NK-92 treated with Interleukin-12 subunit alpha and Interleukin-12 subunit beta, amount 100 ng/mL, for 24 hours (cell line): ENCODE measurements around the gene HDAC4.

ENCODE experiments used
- DNase-seq: peaks from one replicate; lab custom pipeline; 2025; lab: John Stamatoyannopoulos, UW

The HDAC4 gene

GRCh38 chr2:239236043-239236807 is 164.6 kb downstream of the HDAC4 start:
- DNase-seq: no peak

- DNase-seq: no peak
Measured at GRCh38 chr2:239235311-239235710, 165.5 kb downstream of the HDAC4 start.

- no peak for DNase-seq
Measured at GRCh38 chr2:239234191-239235175, 166.3 kb downstream of the HDAC4 start.

GRCh38 chr2:239233576-239233975 is 167.2 kb downstream of the HDAC4 start:
- no peak for DNase-seq

- no peak for DNase-seq
Measured at GRCh38 chr2:239232195-239232578, 168.6 kb downstream of the HDAC4 start.

- DNase-seq: no peak
Measured at GRCh38 chr2:239231231-239232194, 169.3 kb downstream of the HDAC4 start.

- DNase-seq: no peak
Measured at GRCh38 chr2:239230318-239231052, 170.3 kb downstream of the HDAC4 start.

- DNase-seq: no peak
Measured at GRCh38 chr2:239229545-239230279, 171.1 kb downstream of the HDAC4 start.

GRCh38 chr2:239227661-239228371 is 173.0 kb downstream of the HDAC4 start:
- no peak for DNase-seq

- DNase-seq: no peak
Measured at GRCh38 chr2:239226677-239227581, 173.9 kb downstream of the HDAC4 start.

GRCh38 chr2:239225871-239226561 is 174.8 kb downstream of the HDAC4 start:
- no peak for DNase-seq

- DNase-seq: no peak
Measured at GRCh38 chr2:239225371-239225851, 175.4 kb downstream of the HDAC4 start.

GRCh38 chr2:239224955-239225354 is 175.9 kb downstream of the HDAC4 start:
- DNase-seq: no peak

GRCh38 chr2:239224199-239224570 is 176.6 kb downstream of the HDAC4 start:
- DNase-seq: no peak

GRCh38 chr2:239223310-239224198 is 177.3 kb downstream of the HDAC4 start:
- no peak for DNase-seq

- no peak for DNase-seq
Measured at GRCh38 chr2:239222706-239223309, 178.0 kb downstream of the HDAC4 start.

- no peak for DNase-seq
Measured at GRCh38 chr2:239222312-239222660, 178.5 kb downstream of the HDAC4 start.
